ENCODE data around the gene SCML2.

DNA sequence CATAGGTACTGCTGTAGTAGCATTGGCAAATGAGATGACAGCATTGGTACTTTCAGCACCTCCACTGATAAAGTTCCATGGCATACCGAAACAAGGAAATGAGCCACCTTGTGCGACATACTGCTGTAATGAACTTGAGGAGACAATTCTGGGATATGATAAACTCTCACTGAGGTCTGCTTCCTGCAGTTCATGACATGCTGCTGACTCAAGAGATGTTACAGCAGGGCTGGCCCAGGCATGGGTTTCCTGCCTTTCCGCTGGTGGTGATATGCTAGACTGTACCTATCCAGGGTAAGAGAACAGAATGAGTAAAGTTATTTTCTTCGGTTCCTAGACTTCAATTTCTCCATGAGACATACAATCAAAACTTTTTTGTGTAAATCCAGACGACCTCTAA lies 150.9 kb downstream of the SCML2 start:
- TF ChIP-seq, protein P1, sequence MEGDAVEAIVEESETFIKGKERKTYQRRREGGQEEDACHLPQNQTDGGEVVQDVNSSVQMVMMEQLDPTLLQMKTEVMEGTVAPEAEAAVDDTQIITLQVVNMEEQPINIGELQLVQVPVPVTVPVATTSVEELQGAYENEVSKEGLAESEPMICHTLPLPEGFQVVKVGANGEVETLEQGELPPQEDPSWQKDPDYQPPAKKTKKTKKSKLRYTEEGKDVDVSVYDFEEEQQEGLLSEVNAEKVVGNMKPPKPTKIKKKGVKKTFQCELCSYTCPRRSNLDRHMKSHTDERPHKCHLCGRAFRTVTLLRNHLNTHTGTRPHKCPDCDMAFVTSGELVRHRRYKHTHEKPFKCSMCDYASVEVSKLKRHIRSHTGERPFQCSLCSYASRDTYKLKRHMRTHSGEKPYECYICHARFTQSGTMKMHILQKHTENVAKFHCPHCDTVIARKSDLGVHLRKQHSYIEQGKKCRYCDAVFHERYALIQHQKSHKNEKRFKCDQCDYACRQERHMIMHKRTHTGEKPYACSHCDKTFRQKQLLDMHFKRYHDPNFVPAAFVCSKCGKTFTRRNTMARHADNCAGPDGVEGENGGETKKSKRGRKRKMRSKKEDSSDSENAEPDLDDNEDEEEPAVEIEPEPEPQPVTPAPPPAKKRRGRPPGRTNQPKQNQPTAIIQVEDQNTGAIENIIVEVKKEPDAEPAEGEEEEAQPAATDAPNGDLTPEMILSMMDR (IDR thresholded peaks at IDR 0.05 in 4 of 5, conservative IDR thresholded peaks at IDR 0.05 in 1 of 5), result no peak
- TF ChIP-seq POLR2A (IDR thresholded peaks at IDR 0.05), result no peak

Data from gastrocnemius medialis (tissue), 4 donors.